Measurements from ENCODE around the gene KRTAP9-8.
"Not testable (repeated sequence)": the region's sequence is repeated elsewhere in the genome, so short reads cannot be mapped to it uniquely, and the experiment has no call there.

The KRTAP9-8 gene

DNA sequence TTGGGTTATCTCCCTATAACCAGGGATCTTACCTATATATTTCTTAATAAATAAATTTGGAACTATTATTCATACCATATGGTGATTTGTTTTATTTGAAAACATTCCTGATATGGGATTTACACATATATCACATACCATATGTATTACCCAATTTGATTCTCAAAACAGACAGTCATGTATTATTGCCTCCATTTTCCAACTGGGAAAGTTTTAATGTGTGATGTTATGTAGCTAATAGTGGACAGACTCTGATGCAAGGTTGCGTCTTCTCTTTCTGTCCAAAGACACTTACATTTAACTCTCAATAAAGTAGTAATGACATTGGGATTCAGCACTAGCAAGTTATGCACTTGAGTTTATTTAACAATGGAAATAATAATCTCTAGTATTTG is 18.5 kb downstream of the KRTAP9-8 start:
- no peak for DNase-seq

DNA sequence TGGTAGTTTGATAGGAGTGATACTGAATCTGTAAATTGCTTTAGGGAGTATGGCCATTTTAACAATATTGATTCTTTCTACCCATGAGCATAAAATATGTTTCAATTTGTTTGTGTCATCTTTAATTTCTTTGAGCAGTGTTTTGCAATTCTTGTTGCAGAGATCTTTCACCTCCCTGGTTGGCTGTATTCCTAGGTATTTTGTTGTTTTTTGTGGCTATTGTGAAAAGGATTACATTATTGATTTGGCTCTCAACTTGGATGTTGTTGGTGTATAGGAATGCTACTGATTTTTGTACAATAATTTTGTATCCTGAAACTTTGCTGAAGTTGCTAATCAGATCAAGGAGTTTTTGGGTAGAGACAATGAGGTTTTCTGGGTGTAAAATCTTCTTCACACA is 20.6 kb downstream of the KRTAP9-8 start:
- no peak for DNase-seq

GRCh38 chr17:41263212-41263611 is 25.4 kb downstream of the KRTAP9-8 start:
- DNase-seq: no peak

DNA sequence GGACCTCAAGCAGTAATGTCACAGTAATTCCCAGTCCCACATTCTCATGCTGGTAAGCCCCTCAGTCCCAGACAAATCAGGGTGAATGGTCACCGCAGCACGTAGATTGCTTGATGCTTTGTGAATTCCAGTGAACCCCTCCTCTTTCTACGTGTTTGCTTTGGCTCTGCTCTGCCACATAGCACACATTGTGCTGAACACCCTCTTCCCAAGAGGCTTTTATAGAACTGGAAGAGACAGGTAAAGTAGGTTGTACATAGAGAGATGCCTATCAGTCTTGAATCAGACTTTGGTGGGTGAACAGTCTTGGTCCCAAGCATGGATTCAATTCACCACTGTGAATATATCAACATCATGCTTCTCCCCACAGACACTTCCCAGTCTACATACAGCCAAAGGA is 26.8 kb downstream of the KRTAP9-8 start:
- DNase-seq: no peak

DNA sequence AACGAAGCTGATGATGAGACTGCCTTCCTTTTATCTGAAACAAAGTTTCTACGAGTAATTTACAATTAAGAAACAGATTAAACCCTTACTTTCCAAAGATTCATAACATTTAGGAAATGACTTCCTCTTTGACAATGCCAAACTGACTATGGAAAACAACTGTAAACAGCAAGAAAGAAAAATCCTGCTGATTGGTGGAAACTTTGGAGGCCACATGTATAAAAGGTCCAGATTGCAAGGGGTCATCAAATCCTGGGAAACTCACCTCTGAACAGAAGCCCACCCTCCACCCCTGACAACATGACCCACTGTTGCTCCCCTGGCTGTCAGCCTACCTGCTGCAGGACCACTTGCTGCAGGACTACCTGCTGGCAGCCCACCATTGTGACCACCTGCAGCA is 27.3 kb downstream of the KRTAP9-8 start, which contains the start of gene KRTAP9-6:
Gene KRTAP9-6 (plus strand): TSS at position 301 of the 400 bp plus-strand sequence. CDS start 0 bp downstream, at position 301.
- no peak for DNase-seq

DNA sequence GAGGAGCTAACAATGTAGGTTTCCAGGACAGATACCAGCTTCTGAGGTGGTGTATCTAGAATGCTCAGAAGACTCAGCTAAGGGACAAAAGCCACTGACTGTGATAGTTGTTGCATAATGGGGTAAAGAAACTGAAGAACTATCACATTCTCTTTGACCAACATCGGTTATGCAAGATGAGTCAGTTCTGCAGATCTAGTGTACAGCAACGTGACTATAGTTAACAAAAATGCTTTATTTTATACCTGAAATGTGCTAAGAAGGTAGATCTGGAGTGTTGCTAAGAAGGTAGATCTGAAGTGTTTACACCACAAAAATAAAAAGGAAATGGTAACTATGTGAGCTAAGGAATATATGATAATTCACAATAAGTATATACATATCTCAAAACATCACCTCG is 29.9 kb downstream of the KRTAP9-8 start:
- no peak for DNase-seq

- DNase-seq: not testable (repeated sequence)
Observed at GRCh38 chr17:41271323-41271722, 33.5 kb downstream of the KRTAP9-8 start.

- DNase-seq: no peak
Observed at GRCh38 chr17:41271858-41272257, 34.1 kb downstream of the KRTAP9-8 start.

DNA sequence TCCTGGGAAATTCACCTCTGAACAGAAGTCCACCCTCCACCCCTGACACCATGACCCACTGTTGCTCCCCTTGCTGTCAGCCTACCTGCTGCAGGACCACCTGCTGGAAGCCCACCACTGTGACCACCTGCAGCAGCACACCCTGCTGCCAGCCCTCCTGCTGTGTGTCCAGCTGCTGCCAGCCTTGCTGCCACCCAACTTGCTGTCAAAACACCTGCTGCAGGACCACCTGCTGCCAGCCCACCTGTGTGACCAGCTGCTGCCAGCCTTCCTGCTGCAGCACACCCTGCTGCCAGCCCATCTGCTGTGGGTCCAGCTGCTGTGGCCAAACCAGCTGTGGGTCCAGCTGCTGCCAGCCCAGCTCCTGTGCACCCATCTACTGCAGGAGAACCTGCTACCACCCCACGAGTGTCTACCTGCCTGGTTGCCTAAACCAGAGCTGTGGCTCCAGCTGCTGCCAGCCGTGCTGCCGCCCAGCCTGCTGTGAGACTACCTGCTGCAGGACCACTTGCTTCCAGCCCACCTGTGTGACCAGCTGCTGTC is 37.9 kb downstream of the KRTAP9-8 start, which contains the start of gene KRTAP9-7:
Gene KRTAP9-7 (plus strand): TSS at position 51 of the 543 bp plus-strand sequence. CDS start 0 bp downstream, at position 51.
- not testable (repeated sequence) for DNase-seq

DNA sequence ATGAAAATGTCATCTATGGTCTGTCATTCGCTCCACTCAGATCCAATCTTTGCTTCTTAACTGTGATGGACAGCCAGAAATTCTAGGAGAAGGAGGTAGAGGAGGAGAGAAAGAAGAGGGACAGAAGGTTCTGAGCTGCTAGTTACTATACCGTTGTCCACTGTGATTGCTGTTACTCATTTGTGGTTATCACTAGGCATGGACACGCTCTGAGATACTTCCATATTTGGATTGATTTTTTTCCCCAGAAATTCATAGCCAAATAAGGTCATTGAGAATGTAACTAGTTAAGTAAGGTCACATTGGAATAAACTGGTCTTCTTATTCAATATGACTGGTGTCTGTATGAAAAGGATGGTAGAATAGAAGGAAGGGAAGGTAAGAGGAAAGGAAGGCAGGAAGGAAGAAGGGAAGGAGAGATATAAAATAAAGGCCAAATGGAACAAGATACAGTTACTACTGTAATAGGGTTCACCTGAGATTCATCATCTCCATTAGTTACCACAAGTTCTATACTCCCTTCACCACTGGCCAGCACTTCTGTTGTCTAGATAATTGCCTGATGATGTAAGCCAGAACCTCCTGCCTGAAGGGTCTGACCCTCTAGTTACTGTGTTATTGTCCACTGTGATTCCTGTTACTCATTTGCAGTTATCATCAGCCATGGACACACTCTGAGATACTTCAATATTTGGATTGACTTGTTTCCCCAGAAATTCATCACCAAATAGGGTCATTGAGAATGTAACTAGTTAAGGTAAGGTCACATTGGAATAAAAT is 40.6 kb downstream of the KRTAP9-8 start:
- no peak for DNase-seq

DNA sequence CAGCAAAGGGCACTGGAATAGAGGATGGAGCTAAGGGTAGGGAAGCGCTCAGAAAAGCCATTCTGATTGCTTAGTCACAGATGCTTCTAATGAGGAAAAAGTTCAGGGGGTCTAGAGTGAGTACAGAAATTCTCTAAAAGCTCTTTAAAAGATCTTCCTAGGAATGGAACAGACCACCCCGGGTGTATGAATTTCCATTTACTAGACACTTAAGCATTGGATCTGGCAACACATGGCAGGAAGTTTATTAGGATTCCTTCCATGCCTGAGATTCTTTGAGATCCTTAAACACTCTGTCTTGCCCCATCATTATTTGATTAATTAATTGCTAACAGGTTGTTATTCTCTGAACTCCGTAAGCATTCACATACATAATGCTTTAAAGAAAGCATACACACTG is 46.2 kb downstream of the KRTAP9-8 start:
- no peak for DNase-seq

DNA sequence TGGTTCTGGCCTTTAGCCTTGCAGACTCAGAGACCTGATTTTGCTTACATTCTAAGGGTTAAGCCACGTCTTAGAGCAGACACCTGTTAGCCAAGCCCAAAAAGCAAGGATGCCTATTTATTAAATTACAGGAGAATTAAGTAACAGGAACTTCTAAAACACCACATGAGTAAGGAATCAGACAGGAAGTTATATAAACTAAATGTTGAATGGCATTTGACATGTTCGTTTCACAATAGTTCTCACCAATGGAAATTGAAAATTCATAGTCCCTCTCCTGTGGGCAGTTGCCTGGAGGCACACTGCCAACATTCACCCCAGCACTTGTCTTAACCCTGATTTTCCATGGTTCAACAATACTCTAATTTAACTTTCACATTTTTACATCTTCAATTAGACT is 46.7 kb downstream of the KRTAP9-8 start:
- DNase-seq: no peak

DNA sequence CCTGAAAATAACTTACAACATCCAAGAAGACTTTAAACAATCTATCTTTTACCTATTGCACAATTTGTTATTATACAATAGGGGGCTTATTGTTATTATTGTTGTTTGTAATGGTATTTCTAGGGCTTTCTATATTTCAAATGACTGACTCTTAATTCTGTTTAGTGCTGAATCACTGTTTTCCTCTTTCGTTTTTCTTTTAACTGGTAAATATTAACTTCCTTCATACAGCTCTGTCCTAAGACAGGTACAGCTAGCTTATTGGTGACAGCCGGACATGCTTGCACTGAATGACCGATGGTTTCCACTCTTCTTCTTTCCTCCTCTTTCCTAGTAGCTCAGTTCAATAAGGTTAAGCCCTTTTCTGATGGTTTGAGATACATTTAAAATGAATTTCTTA is 49.3 kb downstream of the KRTAP9-8 start:
- DNase-seq: no peak
